HG02571 (cell line): Measurements from ENCODE around the gene MDM4.

Experiments
- ATAC-seq: cut with Tn5 transposase; IDR thresholded peaks from one replicate; pipeline ENCODE4 v1.9.1; 2021; ENCODE audit warnings: mild to moderate bottlenecking, moderate library complexity; ENCODE audit not compliant: unreplicated experiment

Gene MDM4

DNA sequence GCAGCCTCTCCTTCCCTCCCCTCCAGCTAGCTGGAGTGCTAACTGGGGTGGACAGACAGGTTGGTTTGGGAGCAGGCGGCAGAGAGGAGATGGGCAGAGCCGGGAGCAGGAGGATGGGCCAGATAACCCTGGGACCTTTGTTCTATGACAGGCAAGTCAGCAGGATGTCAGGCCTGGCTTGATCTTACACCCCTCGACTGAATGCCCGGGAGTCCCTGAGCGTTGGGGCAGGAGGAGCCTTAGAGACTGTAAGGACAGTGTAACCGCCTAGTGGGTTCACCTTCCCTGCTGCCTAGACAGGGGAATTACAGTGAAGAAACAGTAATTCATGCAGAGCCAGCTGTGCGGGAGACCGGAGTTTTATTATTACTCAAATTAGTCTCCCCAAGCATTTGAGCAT lies 60.2 kb downstream of the MDM4 start:
- ATAC-seq: no peak

DNA sequence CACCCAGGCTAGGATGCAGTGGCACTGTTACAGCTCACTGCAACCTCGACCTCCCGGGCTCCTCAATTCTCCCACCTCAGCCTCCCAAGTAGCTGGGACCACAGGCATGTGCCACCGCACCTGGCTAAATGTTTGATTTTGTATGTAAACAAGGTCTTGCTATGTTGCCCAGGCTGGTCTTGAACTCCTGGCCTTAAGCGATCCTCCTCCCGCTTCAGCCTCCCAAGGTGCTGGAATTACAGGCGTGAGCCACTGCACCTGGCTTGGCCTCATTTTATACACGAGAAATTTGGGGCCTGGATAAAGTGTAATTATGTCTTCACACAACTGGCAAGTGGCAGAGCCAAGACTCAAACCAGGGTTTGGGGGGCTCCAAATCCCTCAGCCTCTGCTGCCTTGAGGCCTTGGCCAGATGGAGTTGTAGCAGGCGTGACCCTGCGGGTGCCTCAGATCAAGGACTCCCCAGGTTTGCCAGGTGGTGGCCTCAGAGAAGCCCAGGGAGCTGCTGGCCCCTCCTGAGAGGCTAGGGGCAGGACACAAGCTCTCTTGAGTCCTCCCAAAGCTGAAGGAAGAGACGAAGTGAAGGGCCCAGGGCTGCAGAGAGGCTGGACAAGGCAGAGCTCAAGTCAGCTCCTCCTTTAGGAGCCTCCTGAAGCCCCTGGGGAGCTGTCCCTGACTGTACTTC lies 61.7 kb downstream of the MDM4 start:
- ATAC-seq: no peak

DNA sequence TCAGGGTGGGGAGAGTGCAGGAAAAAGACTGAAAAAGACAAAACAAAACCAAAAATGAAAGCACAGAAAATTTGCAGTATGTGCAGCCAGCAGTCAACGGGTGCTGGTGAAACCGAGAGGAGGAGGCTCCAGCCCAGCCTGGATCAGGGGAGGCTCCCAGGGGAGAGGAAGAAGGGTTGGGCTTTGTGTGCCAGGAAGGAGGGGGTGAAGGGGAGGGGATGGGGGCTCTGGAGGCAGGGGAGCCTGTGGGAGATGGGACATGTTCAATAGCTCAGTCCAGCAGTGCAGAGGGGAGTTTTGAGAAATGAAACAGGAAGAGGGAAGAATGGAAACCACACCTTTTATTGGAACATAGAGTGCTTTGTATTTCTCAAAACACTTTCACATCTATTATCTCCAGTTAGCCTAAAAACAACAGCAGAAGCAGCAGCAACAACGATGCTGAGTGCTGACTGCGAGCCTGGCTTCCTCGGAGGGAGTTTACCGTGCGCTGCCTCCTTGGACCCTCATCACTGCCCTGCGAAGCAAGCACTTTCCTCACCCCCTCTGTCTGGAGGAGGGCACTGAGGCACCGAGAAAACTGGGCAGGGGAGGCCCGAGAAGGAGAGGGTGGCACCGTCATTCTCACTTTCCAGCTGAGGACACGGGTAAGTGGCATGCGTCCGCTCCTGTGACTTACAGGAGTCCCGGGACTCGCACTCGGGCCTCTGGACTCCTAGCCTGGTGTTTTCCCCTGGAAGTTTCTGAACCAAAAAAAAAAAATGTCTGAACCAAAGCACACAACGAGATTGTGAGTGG lies 62.9 kb downstream of the MDM4 start:
- peak; percentile 55 for ATAC-seq

DNA sequence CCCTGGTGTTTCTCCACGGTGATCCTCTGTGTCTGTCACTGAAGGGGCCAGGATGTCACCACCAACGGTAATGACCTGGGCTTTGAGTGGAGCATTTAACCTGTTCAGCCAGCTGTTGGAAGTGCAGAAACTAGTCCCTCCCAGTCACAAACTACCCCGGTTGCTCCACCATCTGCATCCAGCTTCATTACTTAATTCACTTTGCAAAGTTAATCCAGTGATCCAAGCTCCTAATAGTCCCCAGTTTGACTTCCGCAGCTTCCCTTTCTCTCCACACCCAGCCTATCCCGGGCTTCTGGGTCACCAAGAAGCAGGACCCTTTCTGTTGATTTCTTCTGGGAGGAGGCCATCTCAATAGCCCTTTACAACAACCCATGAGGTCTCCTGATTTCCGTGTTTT lies 63.5 kb downstream of the MDM4 start:
- no peak for ATAC-seq

DNA sequence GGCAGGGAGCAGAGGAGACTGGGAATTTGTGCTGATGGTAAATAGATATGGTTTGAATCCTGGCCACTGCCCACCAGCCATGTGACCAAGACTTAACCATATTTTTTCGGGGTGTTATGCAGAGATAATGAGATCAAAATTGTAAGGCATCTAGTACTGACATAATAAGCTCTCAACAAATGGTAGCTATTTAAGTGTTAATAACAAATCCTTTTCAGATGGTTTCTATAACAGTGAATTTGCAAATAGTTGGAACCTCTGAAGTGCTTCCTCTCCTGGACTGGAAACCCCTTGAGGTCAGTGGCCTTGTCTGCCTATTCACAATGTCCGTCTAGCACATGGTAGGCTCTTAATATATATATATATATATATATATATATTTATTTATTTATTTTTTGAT lies 64.7 kb downstream of the MDM4 start:
- ATAC-seq: no peak

DNA sequence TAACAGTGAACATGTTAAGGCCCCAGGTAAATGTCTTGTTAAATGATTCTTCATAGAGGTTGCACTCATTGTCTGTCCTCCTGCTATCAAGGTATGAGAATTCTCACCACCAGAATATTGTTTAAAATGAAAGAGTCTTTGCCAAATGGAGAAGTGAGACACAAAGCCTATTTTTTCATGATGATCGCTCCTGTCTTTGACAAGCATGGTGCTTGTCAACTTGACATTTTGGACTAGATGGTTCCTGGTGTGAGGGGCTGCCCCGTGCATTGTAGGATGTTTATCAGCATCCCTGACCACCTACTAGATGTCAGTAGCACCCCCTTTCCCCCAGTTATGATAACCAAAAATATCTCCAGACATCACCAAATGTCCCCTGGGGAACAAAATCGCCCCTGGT lies 65.6 kb downstream of the MDM4 start:
- no peak for ATAC-seq

DNA sequence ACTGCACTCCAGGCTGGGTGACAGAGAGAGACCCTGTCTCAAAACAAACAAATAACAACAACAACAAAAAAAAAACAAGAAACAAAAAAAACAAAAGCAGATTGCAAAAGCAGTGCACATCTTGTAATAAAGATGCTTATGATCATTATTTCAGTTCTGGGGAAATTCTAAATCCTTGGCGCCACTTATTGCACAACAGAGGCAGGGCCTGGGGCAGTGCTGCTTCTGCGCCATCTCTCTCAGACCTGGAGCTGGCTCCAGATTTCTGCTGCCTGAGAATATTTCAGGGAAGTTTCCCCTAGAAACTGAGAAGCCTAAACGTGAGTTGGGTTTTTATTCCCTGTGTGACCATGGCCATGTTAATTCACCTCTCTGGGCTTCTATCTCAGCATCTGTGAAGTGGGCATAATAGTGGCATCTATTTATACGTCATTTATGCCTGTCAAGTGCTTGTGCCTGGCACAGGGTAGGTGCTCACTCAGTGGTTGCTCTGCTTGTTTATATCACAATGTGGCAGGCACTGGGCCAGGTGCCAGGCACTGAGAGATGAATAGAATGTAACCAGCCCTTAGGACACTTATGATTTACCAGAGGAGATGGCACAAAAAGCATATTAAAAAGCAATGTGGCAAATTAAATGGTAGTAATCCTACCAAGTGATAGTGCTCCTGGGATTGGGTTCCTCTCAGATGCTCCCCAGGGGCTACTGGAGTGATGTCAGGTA lies 67.9 kb downstream of the MDM4 start:
- ATAC-seq: no peak

DNA sequence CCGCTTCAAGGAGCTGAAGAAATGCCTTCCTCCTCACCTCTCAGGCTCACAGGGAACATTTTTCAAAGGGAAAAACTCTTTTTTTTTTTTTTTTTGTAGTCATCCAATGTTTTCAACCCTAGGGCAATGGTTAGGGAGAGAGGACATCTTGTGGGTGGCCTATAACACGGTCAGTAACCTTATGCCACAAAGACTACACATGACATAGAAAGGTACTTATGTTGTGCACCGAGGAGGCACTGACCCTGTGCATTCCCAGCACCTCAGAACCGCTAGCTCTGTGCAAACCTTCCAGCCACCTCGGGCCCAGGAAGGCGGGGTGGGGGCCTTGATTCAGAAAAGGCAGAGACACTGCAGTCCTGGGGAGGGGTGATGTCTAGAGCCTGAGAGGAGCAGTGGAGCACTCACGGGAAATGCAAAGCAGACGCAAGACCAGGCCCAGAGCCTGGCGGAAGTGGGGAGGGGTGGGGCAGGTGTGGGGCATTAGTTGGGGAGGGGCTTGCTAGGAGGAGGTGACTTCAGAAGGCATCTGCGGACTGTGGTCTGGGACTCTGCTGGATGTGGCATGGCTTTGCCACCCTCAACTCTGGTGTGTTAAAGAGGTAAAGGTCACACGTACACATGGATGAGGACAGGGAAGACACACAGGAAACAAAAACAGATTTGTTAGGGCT lies 68.6 kb downstream of the MDM4 start:
- no peak for ATAC-seq

DNA sequence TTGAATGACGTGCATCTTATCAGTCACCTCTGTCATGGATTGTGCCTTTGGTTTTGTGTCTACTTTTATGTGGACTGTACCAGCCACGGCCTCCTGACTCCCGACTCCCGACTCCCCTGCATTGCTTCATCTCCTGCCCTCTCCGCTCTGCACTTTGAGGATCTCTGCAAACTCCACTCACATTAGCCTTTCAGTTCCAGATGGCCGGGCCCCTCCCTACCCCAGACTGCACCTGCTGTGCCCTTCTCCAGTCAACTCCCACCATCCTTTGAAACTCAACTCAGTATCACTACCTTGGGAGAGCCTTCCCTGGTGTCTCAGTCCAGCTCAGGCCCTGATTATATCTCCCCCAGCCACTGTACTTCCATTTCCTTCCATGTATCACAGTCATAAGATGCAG lies 71.4 kb downstream of the MDM4 start:
- ATAC-seq: no peak

DNA sequence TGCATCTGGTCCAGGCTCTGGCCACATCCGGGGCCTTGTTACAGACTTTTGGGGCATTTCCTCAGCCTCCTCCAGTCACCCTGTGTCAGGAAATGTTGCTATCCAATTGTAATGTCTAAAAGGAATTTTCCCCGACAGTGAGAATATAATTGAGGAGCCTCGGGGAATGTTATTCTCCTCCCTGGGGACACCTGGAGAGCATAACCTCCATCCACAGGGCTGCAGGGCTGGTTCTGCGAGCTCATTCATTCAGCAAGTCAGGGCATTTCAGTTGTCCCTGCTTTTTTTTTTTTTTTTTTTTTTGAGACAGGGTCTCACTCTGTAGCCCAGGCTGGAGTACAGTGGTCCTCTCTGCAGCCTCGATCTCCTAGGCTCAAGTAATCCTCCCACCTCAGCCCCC lies 72.6 kb downstream of the MDM4 start:
- ATAC-seq: no peak

DNA sequence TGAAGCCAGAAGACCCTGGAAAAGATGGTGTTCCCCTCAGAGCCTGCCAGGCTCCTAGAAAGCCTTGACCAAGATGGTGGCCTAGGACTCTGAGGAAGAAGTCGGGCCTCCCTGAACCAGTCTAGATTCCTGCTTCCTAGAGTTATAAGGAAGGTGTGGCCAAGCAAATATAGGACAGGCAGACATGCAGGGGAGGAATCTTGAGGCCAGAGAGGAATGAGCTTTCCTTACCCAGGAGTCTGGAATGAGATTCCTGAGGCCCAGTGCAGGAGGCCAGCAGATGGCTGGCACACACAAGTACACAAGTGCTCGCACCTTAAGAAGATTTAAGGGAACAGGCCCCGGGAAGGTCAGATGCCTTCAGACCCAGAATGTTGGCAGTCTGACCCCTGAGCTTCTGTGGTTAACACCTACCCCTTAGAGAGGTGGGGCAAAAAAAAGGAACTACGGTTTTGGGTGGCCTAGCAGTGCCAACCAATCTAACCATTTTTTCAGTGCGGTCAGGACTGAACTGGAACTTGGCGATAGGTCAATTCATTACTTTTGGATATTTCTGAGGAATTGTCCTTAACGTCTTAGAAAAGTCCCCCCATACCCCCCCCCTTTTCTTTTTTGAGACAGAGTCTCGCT lies 73.3 kb downstream of the MDM4 start:
- no peak for ATAC-seq

DNA sequence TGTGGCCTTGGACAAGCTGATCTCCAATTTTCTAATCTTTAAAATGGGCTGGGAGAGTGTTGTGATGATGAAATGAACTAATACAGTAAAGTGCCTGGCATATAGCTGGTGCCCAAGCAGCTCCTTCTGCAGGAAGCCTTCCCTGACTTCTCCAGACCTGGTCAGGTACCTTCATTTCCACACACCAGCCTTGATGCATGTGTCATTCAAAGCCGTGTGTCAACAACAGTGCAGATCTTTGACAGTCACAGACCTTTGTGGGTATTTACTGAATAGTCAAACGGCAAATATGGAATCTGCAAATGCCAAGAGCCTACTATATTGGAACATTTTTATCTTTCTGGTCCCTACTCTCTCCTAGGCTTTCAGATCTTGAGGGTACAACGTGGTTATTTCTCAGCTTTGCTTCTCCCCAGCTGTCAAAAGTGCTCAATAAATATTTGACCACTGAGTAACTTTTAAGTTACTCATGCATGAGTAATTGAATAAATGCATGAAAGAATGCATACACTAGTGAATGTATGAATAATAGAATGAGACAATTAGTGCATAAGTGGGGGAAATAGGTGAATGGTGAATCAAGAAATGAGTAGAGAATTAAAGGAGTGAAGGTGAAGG lies 75.4 kb downstream of the MDM4 start:
- no peak for ATAC-seq

DNA sequence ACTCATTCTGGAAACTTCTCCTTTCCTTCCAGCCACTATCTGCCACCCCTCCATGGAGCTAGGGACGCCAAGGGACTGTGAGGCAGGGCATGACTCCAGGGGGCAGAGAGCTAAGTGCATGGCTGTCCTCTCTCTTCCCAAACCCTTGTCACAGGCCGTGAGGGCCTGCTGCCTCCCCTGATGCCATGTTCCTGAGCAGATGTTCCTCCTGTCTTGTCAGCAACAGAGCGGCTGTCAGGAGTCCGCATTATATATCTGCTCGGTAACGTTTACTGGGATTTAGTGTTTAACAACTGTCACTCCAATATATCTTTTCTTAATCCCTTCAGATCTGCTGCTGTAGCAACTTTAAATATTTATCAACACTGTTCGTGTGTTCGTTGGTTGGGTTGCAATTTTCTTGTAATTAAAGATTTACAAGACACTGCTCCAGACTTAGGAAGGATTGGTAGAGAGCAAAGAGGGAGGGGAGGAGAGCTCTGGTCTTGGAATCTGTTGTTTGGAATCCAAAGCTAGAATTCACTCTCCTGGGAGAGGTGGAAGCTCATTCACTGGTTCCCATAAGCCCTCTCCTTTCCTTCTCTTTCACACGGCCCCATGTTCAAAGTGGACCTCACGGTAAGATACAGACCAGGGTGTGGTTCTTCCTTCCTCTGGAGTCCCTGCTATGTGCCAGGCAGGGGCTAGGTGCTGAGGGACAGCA lies 76.2 kb downstream of the MDM4 start:
- ATAC-seq: no peak

DNA sequence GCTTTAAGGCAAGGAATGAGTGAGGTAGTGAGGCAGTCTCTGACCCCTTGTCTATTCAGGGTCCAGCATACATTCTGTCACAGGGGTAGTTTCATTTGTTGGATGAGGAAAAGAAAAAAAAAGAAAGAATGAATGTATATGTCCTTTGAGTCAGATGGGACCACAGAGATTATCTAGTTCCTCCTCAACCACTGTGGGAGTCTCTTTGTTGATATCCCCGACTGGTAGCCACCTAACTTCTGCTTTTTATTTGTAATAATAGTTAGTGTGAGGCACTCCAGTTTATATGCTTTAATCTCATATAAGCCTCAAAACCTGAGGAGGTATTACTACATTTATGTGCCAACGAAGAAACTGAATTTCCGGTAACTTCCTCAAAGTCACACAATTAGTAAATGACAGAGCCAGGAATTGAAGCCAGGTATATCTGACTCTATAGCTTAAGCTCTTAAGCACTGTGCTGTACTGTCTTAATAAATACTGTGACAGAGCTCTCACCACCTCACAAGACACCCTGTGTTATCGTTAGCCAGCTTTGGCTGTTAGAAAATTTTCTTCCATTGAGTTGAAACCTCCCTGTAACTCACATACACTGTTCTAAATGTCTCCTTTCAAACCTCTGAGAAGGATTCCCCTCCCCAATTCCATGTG lies 82.2 kb downstream of the MDM4 start:
- ATAC-seq: no peak

DNA sequence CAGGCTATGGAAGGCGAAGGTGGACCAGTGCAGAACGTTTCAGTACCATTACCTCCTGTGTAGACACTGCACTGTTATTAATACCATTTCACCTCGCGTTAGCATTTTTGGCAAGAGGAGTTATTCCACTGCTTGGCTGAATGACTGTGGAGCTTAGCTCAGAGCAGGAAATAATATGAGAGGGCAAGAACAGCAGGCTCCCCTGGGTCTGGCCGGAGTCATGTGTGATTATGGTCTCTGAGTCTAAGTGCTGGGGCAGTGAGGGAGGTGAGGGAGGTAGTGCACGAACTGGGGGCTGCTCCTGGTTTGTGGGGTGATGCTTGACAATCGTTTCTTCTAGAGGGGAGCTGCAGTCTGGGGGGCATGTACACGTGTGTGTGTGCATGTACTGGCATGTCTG lies 82.9 kb downstream of the MDM4 start:
- ATAC-seq: no peak

DNA sequence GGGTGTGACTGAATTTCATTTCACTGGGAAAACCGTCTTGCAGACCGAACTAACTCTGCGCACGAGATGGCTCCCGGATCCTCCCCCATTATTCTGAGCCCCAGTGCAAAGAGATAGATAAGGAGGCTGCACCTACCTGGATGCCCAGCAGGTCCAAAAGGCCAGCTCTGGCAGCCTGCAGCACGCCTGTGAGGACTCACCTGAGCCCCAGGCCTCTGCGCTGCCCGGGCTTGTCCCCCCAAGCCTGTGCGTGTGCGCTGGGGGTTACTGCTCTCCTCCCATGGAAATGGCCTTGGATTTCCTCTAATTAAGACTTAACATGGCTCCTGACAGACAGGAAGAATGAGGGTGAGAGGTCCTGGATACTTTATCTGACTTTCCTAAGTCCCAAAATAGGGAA lies 83.4 kb downstream of the MDM4 start:
- no peak for ATAC-seq

DNA sequence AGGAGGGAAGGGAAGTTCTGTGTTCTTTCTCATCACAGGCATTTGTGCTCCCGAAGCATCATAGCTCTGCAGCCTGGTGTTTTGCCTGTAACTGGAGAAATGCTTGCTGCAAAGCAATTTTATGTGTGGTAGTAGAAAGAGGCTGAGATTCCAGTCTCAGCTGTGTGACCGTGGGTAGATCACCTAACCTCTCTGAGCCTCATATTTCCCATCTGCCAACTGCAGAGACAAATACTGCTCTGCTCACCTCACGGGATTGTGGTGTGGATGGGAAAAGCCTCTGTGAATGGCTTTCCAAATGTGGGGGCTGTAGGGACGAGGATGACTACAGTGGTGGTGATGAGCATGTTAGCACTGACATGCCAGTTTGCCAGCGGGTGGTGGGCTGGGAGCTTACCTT lies 84.0 kb downstream of the MDM4 start:
- ATAC-seq: no peak

DNA sequence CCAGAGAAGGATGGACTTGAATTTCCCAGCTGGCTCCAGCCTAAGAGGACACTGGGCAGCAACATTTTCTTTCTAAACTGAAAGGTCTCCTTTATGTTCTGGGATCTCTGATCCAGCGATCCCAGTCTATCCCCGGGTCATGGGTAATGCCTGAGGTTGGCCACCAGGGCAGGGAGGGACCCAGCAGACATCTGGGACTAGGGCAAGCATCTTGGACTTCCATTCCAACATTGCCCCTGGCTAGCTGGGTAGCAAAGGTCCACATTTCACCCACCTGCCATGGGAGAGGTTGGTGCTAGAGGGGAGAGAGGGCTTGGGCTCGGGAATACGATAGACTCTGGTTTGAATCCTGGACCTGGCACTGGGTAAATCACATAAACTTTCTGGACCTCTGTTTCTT lies 84.8 kb downstream of the MDM4 start:
- ATAC-seq: no peak

DNA sequence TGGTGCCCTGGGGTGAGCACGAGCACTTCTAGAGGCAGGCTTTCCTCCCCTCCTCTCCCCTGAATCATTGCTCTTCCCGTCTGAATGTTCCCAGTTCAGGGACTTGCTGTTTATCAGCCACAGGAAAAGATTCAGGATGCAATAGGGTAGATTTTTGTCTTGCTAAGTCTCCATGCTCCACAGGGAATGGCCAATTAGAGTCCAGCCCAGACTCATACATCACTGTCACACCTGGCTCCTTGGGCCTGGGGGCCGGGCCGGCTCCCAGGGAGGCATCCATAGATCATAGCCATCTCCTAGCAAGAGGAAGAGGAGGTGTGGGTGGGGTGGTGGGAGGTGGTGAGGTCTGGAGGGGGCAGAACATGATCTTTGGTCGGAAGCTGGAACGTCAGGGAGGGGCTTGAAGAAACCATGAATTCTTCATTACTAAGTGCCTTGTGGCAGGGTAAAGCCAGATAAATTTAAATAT lies 85.9 kb downstream of the MDM4 start:
- ATAC-seq: no peak
